Stimulated activated CD8-positive, alpha-beta memory T cell treated with anti-CD3 and anti-CD28 coated beads, Interleukin-7, amount 100 ng/mL, for 48 hours (primary cell): ENCODE results near the gene ASPN.

Source experiments
- DNase-seq, 2 donors: peaks; one replicate each; pipeline ENCODE4 v3.0.0-alpha.2; 2020; ENCODE audit warnings: low read depth in 1 of 2; ENCODE audit errors: extremely low read depth in 1 of 2

The ASPN gene

DNA sequence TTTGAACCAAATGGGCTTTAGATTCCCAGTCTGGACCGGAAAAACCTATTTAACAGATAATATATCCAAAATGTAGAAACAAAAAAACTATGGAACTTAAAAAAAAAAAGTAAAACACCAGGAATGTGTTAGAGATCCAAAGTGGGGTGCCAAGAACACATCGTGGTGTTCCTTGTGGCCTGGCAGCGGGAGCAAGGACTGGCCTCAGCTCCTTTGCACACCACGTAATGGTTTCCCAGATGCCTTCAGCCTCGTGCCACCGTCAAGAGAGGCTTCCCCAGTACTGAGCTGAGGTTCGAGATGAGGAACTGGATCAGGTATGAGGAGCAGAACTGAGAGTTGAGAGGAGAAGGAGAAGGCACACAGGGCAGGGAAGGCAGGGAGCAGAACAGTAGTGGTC, 3.5 kb downstream of the ASPN start:
- DNase-seq = no peak

DNA sequence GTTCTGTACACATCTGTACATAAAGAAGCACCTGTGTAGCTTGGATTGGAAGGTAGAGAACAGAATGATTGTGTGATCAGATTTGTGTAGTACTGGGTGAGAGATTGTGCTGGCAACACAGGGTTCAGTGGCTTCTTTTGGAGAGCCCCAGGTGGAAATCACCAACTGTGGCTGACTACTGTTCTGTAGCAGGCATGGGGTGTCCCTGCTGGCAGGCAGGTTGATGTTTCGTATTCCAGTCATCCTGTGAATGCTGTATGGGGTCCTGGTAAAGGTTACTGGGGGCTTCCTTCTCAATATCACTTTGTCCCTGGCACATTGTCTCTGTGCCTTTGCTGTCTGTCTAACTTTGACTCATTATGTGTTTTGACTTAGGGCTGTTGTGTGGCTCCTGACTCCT, 5.3 kb downstream of the ASPN start:
- no peak for DNase-seq

DNA sequence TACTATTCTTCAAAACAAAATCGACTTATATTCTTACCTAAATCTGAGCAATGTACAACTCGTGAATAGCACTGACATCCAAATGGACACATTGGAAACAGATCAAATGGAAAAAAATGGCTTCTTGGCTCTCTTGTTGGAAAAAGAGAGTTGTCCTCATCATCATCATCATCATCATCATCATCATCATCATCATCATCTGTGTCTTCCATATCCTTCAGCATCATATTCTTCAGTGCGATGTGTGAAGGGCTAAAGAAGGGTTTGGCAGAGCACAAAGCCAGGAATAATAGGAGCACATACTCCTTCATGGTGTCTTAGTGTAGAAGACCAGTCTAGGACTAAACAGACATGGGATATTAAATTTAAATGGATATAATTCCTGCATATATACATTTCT, 7.7 kb downstream of the ASPN start:
- DNase-seq = no peak

DNA sequence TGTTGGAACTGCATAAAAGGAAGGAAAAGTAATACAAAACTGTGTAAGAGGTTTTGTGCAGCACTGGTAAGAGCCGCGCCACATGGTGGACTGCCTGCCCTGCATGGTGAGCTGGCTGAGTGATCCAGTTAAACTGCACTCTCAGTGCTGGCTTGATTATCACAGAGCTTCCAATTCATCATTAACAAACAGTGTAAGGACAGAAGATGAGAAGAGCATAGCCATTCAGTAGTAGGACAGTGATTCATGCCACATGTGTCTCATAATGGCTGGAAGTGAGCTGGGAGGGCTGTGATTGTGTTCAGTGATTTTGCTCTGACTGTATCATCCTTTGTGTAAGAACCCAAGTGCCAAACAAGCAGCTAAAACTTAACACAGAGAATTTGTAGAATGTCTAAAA, 14.1 kb downstream of the ASPN start:
- no peak for DNase-seq

DNA sequence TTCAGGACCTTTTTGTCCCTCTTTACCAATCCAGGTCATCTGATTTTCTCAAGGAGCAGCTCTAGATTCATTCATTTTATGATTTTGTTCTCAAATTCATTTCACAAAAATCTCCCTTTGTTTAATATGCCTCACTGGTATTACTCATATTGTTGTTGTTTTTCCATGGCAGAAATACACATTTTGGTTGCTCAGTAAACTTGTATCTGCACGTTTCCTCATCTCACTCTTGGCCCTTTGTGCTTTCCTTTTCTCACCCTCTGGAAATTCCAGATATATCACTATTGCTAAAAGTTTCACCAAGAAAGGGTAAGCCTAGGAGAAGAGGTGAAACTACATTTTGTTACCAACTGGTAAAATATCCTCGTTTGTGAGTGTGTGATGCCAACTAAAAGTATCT, 14.8 kb downstream of the ASPN start:
- no peak for DNase-seq

- DNase-seq = no peak
Measured at GRCh38 chr9:92467041-92467440, 15.3 kb downstream of the ASPN start.

- DNase-seq = no peak
Measured at GRCh38 chr9:92463984-92464383, 18.3 kb downstream of the ASPN start.

GRCh38 chr9:92463387-92463786, 18.9 kb downstream of the ASPN start:
- no peak for DNase-seq

DNA sequence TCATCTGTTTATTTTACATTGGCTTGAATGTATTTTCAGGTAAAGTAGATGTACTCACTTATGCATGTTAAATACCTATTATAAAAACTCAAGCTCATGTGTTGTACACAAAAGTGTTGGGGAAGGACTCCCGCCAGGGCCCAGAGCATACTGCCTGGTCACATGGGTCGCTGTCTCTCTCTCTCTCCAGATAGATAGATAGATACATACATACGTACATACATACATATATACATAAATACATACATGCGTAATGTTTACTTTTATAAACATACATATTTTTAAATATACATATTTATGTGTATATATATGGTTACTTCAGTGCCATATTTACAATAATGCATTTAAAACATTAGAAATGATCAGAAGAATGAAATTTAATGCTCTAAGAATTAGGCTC, 24.7 kb downstream of the ASPN start:
- no peak for DNase-seq

DNA sequence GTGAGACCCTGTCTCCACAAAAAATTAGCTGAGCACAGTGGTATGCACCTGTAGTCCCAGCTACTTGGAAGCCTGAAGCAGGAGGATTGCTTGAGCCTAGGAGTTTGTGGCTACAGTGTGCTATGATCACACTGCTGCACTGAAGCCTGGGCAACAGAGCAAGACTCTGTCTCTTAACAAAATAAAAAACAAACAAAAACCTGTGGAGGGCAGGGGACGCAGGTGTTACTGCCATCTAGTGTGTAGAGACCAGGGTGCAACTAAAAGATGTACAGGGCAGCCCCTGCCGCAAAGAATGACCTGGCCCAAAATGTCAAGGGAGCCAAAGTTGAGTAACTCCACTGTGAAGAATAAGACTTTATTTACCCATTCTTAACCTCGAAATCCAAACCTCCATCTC, 27.1 kb downstream of the ASPN start:
- no peak for DNase-seq

DNA sequence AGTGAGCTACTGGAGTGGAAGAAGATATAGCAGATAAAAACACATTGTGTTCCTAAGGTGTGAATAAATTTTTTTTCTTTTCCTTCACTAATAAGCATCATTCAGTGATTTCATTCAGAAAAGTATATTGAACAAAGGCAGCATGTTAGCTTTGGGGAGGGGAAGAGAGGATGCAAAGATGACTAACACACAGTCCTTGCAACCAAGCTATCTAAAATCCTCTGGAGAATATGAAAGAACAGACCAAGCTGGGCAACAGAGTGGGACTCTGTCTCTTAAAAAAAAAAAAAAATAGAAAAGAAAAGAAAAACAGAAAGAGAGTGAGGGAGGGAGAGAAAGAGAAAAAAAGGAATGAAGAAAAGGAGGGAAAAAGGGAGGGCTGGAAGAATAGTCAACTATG, 35.8 kb downstream of the ASPN start:
- no peak for DNase-seq

DNA sequence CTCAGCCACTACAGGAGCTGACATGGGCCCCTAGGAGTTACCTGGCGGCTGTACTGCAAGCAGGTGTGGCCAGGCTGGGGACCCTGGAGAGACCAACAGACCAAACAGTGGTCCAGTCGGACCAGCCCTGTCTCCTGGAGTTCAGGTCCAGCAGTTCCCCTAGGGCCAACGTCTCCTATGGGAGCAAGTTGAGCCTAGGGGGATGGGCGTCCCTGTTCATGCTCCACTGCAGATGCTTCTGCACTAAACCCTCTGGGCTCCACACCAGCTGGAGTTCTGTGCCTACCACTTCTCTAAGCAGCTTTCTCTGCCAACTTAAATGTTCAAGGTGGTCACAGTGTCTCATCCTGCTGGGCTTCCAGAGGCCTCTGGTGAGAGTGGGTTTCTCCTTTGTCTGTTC, 37.5 kb downstream of the ASPN start:
- DNase-seq = no peak

- DNase-seq = no peak
Measured at GRCh38 chr9:92440751-92441046, 41.6 kb downstream of the ASPN start.

DNA sequence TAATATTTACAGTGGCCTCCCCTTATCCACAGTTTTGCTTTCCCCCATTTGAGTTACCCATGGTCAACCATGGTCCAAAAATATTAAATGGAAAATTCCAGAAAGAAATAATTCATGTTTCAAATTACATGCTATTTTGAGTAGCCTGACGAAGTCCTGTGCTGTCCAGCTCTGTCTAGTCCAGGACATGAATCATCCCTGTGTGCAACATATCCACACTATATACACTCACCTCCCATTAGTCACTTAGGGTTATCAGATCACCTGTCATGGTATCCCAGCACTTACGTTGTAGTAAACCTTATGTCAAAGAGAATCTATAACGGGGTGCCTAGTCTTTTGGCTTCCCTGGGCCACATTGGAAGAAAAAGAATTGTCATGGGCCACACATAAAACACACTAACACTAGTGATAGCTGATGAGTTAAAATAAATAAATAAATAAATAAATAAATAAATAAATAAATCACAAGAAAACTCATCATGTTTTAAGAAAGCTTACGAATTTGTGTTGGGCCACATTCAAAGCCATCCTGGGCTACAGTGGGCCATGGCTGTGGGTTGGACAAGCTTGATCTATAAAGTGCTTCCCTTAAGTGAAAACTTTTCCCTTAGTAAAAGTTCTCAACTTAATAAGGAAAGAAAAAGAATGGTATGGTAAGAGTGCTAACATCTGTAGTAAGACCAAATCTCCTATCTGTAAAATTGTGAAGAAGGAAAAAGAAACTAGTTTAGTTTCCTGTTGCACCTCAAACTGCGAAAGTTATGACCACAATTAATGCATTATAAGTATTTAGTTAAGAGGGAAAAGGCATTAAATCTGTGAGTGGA, 42.2 kb downstream of the ASPN start:
- DNase-seq = no peak

- DNase-seq = no peak
Measured at GRCh38 chr9:92438900-92439526, 43.3 kb downstream of the ASPN start.

GRCh38 chr9:92435263-92435662, 47.0 kb downstream of the ASPN start:
- DNase-seq = no peak

- DNase-seq = no peak
Measured at GRCh38 chr9:92432972-92433548, 49.2 kb downstream of the ASPN start.

DNA sequence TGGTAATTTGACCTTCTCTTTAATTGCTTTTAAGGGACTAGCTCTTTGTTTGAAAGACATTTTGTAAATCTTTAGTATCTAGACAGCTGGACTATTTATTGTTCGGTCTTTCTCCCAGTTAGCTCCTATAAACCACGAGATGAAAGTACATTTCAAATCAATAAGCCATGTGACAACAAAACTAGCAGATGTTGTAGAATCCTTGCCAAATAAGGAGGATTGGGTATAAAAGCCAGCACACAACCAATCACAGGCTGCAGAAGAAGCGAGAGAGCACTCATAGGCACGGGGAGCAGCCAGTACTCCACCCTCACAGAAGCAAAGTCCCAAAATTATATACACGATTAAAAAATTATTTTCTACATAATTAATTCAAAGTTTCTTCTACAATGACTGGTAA, 50.0 kb downstream of the ASPN start:
- no peak for DNase-seq

DNA sequence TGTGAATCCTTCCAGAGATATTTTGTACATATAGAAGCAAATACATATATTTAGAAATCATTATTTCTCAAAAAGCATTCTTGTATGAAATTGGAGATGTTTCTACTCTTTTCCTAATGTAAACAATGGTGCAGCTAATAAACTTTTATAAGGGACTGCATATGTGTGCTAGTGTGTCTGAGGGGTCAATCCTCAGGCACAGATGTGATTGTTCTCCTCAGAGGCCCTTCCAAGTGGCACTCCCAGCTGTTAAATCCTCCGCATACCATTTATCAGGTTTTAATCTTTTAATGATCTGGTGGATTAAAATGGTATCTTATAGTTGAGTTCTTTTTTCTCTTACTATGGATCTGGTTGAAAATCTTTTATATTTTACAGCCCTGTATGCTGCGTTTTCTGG, 52.5 kb downstream of the ASPN start:
- DNase-seq = no peak

- no peak for DNase-seq
Measured at GRCh38 chr9:92426501-92427145, 55.7 kb downstream of the ASPN start.

- no peak for DNase-seq
Measured at GRCh38 chr9:92425474-92425873, 56.8 kb downstream of the ASPN start.

DNA sequence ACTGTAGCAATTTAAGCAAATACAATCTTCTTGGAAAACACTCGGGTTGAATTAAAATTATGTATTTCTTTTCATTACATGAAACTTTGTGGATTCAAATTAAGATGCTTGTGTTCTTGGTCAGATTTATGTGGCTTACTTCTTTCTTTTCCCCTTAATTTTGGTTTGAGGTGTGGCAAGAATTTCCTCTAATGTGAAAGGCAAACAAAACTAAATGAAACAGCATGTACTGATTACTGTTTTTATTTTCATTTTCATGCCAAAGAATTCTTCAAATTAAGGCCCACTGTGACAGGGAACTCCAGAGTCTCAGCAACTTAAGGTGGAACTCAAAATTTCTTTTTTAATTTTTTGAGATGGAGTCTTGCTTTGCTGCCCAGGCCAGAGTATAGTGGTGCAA, 58.0 kb downstream of the ASPN start, which contains the start of gene OMD:
TSS of gene OMD (minus strand) at position 132 of the 400 bp plus-strand sequence. CDS start 6,913 bp downstream, outside the sequence.
- DNase-seq = no peak
